Hepatocyte (in vitro differentiated cells): ENCODE data around the gene MMD.

Experiments used
- CTCF ChIP-seq: fragments of 200-600 bp; sonication (generic); IDR thresholded peaks from 2 replicates; pipeline ENCODE4 v1.5.1; 2016; ENCODE audit warnings: antibody characterized with exemption, mild to moderate bottlenecking; ENCODE audit not compliant: poor library complexity
- EZH2phosphoT487 ChIP-seq: fragments of 200-600 bp; sonication (generic); IDR thresholded peaks from one replicate; pipeline ENCODE4 v1.6.1; 2018; ENCODE audit warnings: antibody characterized with exemption, mild to moderate bottlenecking, low read depth, moderate library complexity; ENCODE audit not compliant: unreplicated experiment, severe bottlenecking

DNA sequence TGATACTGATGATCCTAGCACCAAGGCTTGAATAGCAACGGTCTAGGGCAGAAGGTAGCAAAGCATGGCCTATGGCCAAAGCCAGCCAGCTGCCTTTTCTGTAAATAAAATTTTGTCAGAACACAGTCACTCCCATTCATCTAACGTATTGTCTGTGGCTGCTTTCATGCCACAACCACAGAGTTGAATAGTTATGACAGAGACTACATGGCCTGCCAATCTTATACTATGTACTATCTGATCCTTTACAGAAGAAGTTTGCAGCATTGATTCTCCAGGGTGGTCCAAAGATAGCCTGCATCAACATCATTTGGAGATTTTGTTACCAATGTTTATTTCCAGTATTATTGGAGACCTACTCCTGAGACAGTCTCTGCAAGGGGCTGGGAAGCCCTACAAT is 19.9 kb upstream of the MMD start:
- TF ChIP-seq CTCF (no peak), EZH2phosphoT487 (no peak)
